Activated naive CD4-positive, alpha-beta T cell treated with Interleukin-2 at 50 U/mL for 16 hours (primary cell): ENCODE results near the gene UNC5C.

ENCODE experiments used
- DNase-seq: peaks from one replicate; pipeline ENCODE4 v3.0.0-alpha.2; 2020

The UNC5C gene

GRCh38 chr4:95517576-95518345, 31.0 kb downstream of the UNC5C start:
- DNase-seq, result no peak

DNA sequence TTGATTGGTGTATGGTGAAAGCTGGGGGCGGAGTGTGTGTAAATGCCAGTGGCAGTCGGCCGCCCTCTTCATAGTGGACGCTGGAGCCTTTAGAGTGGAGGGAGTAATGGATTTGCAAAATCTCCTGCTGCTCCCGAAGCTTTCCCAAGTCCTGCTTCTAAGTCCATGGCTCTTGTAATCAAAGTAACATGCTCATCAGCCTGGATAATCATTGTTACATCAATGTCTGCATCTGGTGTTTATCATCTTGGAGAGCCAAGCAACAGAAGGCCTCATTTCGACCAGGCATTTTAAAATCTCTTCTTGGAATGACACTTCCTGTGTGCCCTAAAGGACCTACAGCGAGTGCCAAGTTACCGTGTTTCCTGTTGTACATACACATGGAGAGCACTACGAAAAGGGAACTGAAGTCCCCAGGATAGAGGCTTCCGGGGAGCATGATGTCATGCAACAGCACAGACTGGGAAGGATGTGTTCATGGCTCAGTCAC, 32.2 kb downstream of the UNC5C start:
- DNase-seq, result no peak

- DNase-seq, result no peak
These were observed 33.2 kb downstream of the UNC5C start for GRCh38 chr4:95515589-95515988.

- no peak for DNase-seq
These were observed 35.8 kb downstream of the UNC5C start for GRCh38 chr4:95513022-95513421.

DNA sequence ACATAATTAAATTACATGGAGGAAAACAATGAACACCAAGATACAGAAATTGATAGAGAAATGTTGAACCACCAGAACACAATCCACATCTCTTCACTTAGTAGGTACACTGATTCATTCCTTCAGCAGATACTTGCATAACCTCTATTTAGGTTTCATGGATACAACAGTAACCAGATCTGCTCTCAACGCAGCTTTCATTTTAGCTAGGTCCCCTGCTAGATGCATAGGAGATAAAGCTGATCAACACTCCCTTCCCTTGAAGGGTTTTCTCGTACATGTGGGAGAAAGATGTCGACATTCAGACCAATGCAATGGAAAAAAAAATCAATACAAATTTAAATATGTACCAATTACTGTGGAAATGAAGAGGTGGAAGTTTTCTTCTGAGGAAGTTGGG, 37.3 kb downstream of the UNC5C start:
- no peak for DNase-seq

- DNase-seq, result no peak
These were observed 37.9 kb downstream of the UNC5C start for GRCh38 chr4:95510877-95511276.

DNA sequence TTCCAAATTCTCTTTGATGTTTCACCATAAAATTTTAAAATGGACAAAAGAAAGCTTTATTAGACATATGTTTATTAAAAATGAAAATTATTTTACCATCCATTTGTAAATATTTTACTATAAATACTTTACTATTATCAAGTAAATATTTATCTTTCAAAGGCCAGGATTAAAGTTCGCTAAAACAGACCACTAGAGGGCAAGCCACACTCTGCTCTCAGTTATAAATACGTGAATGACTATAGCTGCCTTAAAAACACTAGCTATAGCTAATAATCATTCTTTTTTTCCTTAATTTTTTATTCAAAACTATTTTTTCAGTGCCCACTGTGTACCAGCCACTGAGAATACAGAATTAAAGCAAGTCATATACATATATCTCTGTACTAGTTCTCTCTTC, 38.6 kb downstream of the UNC5C start:
- DNase-seq, result no peak

DNA sequence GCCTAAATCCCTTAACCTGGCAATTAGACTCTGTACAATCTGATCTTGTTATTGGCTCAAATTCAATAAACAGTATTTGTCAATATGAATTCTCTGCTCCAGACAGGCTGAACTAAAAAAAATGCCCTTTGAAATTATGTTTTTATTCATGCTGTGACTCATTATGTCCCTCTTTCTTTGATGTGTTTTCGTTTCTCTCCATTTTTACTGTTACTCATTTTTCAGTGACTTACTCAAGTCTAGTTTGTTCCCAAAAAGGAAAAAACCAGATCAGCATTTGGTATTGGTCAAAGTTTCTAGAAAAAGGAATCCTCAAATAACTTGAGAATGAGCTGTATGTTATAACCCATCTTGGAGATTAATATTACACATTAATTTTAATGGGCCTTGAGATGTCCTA, 40.4 kb downstream of the UNC5C start:
- DNase-seq, result no peak

DNA sequence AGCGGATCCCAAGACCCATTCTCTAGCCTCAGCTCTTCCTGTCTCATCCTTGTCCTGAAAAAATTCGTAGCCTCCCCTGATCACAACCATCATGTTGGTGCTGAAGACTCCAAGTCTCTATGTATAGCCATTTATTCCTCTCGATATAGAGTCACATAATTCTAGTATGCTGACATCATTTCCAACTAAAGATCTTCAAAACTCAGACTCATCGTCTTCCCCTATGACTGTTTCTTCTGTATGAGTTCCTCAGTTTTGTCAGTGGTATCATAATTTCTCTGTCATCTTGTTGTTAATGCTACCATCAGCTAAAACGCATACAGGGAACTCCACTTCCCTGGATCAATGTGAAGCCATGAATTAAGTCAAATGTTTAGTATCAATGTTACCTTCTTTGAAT, 41.2 kb downstream of the UNC5C start:
- no peak for DNase-seq

DNA sequence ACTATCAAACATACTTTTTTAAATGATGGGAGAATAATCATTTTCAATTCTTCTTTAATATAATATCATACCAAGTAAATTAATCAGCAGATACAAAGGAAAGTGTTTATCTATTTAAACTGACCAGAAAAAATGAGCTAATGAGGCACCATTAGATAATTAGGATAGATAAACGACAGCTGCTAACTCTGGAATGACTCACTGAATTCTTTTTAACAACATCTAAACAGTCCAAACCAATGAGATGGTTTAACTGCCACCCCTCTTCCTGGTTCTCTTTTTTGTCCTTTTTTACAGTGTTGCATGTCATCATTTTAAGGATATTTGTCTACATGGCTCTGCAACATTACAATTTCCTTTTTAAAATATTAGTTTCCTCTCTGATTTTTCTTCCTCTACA, 41.6 kb downstream of the UNC5C start:
- no peak for DNase-seq

GRCh38 chr4:95506264-95506663, 42.5 kb downstream of the UNC5C start:
- no peak for DNase-seq

DNA sequence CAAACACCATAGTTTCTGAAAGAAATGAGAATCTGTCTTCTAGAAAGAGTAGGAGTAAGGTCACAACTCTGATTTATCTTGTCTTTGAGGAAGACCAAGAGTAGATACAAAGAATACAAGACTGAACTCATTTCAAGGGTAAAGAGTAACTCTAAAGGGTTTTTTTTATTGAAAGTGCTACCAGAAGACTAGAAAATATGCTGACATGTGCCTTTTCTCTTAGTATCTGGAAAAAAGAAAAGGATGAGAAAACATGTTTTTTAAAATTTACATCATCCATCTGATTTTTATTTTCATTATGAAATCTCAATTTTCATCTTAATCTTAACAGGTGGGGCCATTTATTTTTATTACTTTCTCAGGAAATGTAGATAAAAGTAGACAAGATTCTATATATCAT, 43.0 kb downstream of the UNC5C start:
- no peak for DNase-seq

DNA sequence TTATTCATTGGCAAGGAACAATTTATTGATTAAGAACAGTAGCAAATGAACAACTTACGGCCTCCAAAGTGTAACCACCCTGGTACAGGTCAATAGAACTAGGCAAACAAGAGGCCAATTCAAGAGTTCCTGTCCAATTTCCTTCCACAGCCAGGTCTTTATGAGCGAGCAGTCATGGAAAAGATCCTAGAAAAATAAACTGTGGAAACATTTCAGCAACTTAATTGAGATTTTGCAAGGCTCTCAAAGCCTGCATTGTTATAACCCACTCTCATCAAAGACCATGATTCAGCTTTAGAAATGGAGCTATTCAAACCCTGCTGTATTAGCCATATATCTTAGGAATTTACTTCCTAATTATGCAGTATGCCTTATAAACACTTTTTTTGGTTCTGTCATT, 43.6 kb downstream of the UNC5C start:
- DNase-seq, result no peak

GRCh38 chr4:95504501-95504900, 44.3 kb downstream of the UNC5C start:
- no peak for DNase-seq

DNA sequence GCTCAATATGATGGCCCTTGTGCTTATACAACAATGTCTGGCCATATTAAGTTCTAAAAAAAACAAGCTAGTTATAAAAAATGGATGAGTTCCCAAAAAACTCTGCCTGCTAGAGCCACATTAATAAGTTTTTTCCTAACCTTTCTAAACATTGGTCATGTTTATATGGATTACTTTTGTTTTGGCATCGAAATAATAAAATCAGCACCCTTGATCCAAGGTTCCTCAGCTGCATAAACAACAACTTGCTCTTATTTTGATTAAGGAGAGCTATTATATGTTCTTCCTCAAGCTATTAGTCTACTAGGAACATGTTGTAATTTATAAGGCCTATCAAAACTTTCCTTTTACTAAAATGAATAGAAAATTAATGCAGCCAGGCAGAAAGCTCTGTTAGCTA, 48.4 kb downstream of the UNC5C start:
- no peak for DNase-seq

- DNase-seq, result no peak
These were observed 49.5 kb downstream of the UNC5C start for GRCh38 chr4:95499291-95499696.

DNA sequence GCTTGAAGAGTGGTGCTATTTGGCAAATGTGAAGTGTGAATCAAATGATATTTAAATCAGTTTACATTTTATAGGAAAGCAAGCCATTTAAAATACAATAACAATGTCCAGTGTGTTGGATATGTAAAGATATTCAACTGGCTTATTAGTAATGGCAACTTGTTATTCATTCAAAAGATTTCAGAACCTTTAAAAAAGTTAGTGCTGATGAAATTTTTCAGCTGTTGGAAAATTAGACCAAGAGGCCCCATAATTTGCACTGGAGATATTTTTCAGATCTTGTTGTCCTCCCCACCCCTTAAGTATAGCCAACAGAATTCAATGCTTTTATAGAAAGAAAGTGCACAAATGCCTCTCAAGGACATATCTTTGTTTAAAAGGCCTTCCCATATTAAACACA, 54.6 kb downstream of the UNC5C start:
- DNase-seq, result no peak

DNA sequence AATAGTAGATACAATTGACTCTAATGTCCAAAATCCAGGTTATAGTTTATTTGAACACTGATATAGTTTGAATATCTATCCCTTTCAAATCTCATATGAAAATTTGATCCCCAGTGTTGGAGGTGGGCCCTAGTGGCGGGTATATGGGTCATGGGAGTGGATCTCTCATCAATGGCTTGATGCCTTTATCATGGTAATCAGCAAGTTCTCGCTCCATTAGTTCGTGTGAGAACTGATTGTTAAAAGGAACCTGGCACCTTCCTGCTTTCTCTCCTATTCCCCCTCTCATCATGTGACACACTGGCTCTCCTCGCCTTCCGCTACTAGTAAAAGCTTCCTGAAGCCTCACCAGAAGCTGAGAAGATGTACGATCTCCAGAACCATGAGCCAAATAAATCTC, 70.1 kb downstream of the UNC5C start:
- DNase-seq, result no peak

DNA sequence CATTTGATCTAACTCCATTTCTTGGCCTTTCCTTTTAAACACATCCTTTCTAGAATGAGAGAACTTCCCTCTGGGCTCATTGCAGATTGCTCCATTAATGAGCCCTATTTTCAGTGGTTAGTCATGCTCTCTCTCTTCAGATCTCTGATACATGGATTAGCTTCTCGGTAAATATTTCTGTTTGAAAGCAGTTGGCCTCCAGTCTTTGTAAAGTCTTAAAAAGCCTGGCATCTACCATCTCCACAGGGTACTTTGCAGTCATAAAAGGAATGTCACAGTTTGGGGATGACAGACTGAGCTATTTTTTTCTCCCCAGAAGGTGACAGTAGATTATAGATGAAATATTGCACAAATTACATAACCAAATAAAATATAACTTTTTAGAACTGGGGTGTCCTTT, 72.7 kb downstream of the UNC5C start:
- no peak for DNase-seq

- DNase-seq, result no peak
These were observed 76.2 kb downstream of the UNC5C start for GRCh38 chr4:95472534-95472933.

DNA sequence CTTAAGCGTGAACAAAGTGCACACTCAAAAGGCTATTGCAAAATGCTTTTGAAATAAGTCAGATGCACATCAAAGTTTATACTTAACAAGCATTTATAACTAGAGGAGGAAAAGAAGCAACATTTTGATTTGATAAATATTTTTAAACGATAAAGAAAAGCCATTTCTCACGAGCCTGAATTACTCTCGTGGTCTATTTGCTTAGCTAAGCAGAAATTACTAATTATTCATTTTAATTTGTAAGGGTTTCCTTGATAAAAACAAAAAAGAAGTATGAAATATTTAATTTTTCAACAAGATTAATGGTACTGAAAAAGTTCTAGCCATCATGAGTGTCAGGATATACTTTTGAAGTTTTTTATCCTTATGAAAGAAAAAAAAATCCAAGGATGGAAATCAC, 78.2 kb downstream of the UNC5C start:
- no peak for DNase-seq

- DNase-seq, result no peak
These were observed 79.2 kb downstream of the UNC5C start for GRCh38 chr4:95469617-95470016.

- DNase-seq, result no peak
These were observed 82.0 kb downstream of the UNC5C start for GRCh38 chr4:95466791-95467190.

DNA sequence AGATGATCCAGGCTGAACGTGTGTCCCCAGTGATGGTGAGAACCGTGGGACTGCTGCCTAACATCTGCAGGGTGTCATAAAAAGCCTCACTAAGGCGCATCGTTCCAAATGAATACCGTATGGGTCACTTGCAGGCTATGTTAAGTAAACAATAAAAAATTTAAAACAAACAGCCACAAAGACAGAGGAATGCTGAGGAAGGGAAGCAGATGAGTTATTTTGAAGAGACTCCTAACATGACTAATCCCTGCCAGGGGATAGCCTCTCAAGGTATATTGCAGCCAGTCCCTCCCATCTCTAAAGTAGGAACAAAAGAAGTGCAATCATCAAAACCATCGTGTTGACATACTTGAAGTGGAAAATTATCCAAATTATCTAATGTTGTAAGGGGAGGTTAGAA, 83.8 kb downstream of the UNC5C start:
- DNase-seq, result no peak

DNA sequence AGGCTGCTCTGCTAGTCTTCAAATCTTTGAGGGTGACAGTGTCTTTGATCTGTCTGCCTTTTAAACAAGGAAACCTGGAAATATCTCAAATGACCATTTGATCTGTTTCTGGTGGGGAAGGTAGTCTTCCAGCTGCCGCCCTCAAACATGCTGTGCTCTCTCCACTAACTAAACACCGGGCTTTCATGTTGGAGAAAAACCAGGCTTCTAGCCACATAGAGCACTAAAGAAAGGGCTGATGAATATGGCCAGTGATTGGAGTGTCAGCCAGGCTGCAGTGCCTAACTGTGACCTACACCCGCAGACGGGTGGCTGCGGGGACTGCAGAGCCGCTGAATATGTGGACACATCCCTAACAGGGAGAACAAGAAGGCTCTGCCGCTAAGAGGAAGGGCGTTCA, 85.9 kb downstream of the UNC5C start:
- no peak for DNase-seq
